HepG2 (cell line): ENCODE measurements around the gene NDRG3. TPM values are rescaled to one million over a fixed set of nuclear protein-coding genes. Genes with fewer than 3 reads are reported as not detected.
A peak's percentile ranks its signal among the peaks of the same experiment; 100 is the strongest.

Source experiments
- FLYWCH1 ChIP-seq: sonication (generic); formaldehyde crosslinking; IDR thresholded peaks from 2 replicates; pipeline ENCODE4 v1.8.1; 2023; ENCODE audit warnings: mild to moderate bottlenecking, missing genetic modification reagents
- FOXK1 ChIP-seq: sonication (generic); formaldehyde crosslinking; IDR thresholded peaks from 2 replicates; pipeline ENCODE4 v1.4.0; 2020; ENCODE audit warnings: low read depth, missing genetic modification reagents, borderline replicate concordance
- NFKBIZ ChIP-seq: IDR thresholded peaks from 2 replicates; pipeline ENCODE4 v1.6.1; 2018; ENCODE audit warnings: missing genetic modification reagents, missing compliant biosample characterization
- PTBP1 ChIP-seq: fragments of 200-400 bp; formaldehyde crosslinking; IDR thresholded peaks from 2 replicates; pipeline ENCODE4 v1.6.1; 2018; ENCODE audit warnings: low read length, low read depth; ENCODE audit not compliant: poor library complexity, severe bottlenecking
- RFXAP ChIP-seq: sonication (generic); formaldehyde crosslinking; IDR thresholded peaks from 2 replicates; pipeline ENCODE4 v1.4.0; 2020; ENCODE audit warnings: missing genetic modification reagents, borderline replicate concordance
- SPEN ChIP-seq: sonication (generic); formaldehyde crosslinking; IDR thresholded peaks from 2 replicates; pipeline ENCODE4 v1.5.1; 2020; ENCODE audit warnings: low read depth, mild to moderate bottlenecking, missing genetic modification reagents
- TCF7 ChIP-seq: sonication (generic); IDR thresholded peaks from 2 replicates; pipeline ENCODE4 v1.6.1; 2016; ENCODE audit warnings: antibody characterized with exemption, low read depth
- ZHX2 ChIP-seq, 2 experiments: sonication (generic) in 1 of 2; formaldehyde crosslinking in 1 of 2; IDR thresholded peaks; 2 replicates each; pipeline versions ENCODE4 v1.6.1 to v1.9.0; 2014 to 2022; ENCODE audit warnings: antibody characterized with exemption in 1 of 2, borderline replicate concordance in 1 of 2, inconsistent platforms in 1 of 2, low read depth in 1 of 2, missing genetic modification reagents in 1 of 2
- ZNF350 ChIP-seq: sonication (generic); formaldehyde crosslinking; IDR thresholded peaks from 2 replicates; pipeline ENCODE4 v1.4.0; 2020; ENCODE audit warnings: mild to moderate bottlenecking, low read depth, missing genetic modification reagents, borderline replicate concordance
- ZNF530 ChIP-seq: sonication (generic); formaldehyde crosslinking; IDR thresholded peaks from 2 replicates; pipeline ENCODE4 v1.5.0; 2020; ENCODE audit warnings: low read depth, mild to moderate bottlenecking, missing genetic modification reagents
- ZNF564 ChIP-seq: sonication (generic); formaldehyde crosslinking; IDR thresholded peaks from 2 replicates; pipeline ENCODE4 v1.8.1; 2023; ENCODE audit warnings: mild to moderate bottlenecking, missing genetic modification reagents
- ZZZ3 ChIP-seq: sonication (generic); formaldehyde crosslinking; IDR thresholded peaks from 2 replicates; pipeline ENCODE4 v1.4.0; 2020; ENCODE audit warnings: missing genetic modification reagents, mild to moderate bottlenecking, borderline replicate concordance
- polyA plus RNA-seq, 8 experiments: library from polyadenylated mRNA; depleted of rRNA in 3 of 8; stranded (reverse) in 7 of 8; unstranded in 1 of 8; fragments of >200 nt; fragmentation: Illumina TruSeq in 4 of 8; extraction: Trizol in 4 of 8; gene quantifications; 2 replicates each; pipeline versions ENCODE4 v1.2.1 to v1.2.3, GENCODE V29; 2011 to 2016; ENCODE audit warnings: low read depth in 4 of 8, missing spikeins in 1 of 8, mixed read lengths in 1 of 8; ENCODE audit not compliant: insufficient read depth in 1 of 8
- total RNA-seq, 5 experiments: library from RNA; depleted of rRNA; stranded (reverse); fragments of >200 nt; fragmentation: Illumina TruSeq; extraction: Trizol; gene quantifications; 2 replicates each; pipeline ENCODE4 v1.2.3, GENCODE V29; 2016; ENCODE audit warnings: low read depth in 1 of 5
- TF ChIP-seq, protein P1 (sequence below): sonication (generic); formaldehyde crosslinking; IDR thresholded peaks from 2 replicates; pipeline ENCODE4 v1.4.0; 2020; ENCODE audit warnings: mild to moderate bottlenecking, low read depth, missing genetic modification reagents
- TF ChIP-seq, protein P2 (sequence below): sonication (generic); formaldehyde crosslinking; IDR thresholded peaks from 2 replicates; pipeline ENCODE4 v1.4.0; 2020; ENCODE audit warnings: missing genetic modification reagents
- TF ChIP-seq, protein P3 (sequence below), 2 experiments: sonication (generic) in 1 of 2; formaldehyde crosslinking in 1 of 2; IDR thresholded peaks; 2 replicates each; pipeline versions ENCODE4 v1.5.1 to v1.6.1; 2011 to 2020; ENCODE audit warnings: borderline replicate concordance in 1 of 2, low read depth in 1 of 2, low read length in 1 of 2, mild to moderate bottlenecking in 1 of 2, missing genetic modification reagents in 1 of 2, moderate library complexity in 1 of 2

NDRG3 gene
- total and polyA plus RNA-seq, 2 of the 13 experiments (the other 11 are each of a cell fraction or from before 2014, with no cell fraction given) = 36.0 to 40.5 TPM

DNA sequence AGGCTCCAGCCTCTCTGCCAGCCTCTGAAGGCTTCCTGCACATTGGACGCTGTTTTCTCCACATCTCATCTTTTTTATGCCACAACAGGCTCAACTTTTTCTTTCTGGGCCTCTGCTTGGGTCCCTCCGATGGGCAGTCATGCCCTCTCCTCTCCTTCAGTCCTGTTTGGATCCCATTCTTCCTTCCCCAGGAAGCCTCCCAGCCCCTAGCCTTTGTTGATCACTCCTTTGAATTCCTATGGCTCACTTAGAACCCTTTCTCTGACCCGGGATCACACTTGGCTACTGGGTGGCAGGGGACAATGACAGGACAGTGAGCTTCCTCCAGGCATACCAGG is 104.4 kb downstream of the NDRG3 start (continued):
- TF ChIP-seq SPEN (CRISPR knock-in tag) (peak; percentile 40; the same call in 1 of the 2 replicates), RFXAP (0 out of 2 replicates have a peak, but pooled peaks have one; percentile 4), NFKBIZ (CRISPR knock-in tag) (no peak; the same call in 1 of the 2 replicates), ZHX2 (IDR thresholded peaks at IDR 0.05; ENCODE audit: low read depth) (no peak), ZHX2 (CRISPR knock-in tag; IDR thresholded peaks at IDR 0.05; ENCODE audit: borderline replicate concordance) (no peak), ZNF530 (CRISPR knock-in tag) (no peak), TCF7 (no peak), FOXK1 (no peak), ZZZ3 (peak; percentile 33; the same call in 1 of the 2 replicates), PTBP1 (no peak), ZNF350 (CRISPR knock-in tag) (no peak), FLYWCH1 (CRISPR knock-in tag) (no peak), ZNF564 (CRISPR knock-in tag) (no peak)
- TF ChIP-seq, protein P1, sequence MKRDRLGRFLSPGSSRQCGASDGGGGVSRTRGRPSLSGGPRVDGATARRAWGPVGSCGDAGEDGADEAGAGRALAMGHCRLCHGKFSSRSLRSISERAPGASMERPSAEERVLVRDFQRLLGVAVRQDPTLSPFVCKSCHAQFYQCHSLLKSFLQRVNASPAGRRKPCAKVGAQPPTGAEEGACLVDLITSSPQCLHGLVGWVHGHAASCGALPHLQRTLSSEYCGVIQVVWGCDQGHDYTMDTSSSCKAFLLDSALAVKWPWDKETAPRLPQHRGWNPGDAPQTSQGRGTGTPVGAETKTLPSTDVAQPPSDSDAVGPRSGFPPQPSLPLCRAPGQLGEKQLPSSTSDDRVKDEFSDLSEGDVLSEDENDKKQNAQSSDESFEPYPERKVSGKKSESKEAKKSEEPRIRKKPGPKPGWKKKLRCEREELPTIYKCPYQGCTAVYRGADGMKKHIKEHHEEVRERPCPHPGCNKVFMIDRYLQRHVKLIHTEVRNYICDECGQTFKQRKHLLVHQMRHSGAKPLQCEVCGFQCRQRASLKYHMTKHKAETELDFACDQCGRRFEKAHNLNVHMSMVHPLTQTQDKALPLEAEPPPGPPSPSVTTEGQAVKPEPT (CRISPR knock-in tag) = no peak; the same call in 1 of the 2 replicates
- TF ChIP-seq, protein P2, sequence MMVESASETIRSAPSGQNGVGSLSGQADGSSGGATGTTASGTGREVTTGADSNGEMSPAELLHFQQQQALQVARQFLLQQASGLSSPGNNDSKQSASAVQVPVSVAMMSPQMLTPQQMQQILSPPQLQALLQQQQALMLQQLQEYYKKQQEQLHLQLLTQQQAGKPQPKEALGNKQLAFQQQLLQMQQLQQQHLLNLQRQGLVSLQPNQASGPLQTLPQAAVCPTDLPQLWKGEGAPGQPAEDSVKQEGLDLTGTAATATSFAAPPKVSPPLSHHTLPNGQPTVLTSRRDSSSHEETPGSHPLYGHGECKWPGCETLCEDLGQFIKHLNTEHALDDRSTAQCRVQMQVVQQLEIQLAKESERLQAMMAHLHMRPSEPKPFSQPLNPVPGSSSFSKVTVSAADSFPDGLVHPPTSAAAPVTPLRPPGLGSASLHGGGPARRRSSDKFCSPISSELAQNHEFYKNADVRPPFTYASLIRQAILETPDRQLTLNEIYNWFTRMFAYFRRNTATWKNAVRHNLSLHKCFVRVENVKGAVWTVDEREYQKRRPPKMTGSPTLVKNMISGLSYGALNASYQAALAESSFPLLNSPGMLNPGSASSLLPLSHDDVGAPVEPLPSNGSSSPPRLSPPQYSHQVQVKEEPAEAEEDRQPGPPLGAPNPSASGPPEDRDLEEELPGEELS (CRISPR knock-in tag) = no peak
- TF ChIP-seq, protein P3, sequence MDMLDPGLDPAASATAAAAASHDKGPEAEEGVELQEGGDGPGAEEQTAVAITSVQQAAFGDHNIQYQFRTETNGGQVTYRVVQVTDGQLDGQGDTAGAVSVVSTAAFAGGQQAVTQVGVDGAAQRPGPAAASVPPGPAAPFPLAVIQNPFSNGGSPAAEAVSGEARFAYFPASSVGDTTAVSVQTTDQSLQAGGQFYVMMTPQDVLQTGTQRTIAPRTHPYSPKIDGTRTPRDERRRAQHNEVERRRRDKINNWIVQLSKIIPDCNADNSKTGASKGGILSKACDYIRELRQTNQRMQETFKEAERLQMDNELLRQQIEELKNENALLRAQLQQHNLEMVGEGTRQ (IDR thresholded peaks at IDR 0.05; ENCODE audit: low read depth, low read length) = no peak
- TF ChIP-seq, protein P3 (CRISPR knock-in tag; IDR thresholded peaks at IDR 0.05; ENCODE audit: borderline replicate concordance) = no peak
